K562 (cell line): ENCODE results near the gene HNRNPDL. TPM values are rescaled to one million over a fixed set of nuclear protein-coding genes. Genes with fewer than 3 reads are reported as not detected.

Experiments used
- AFF1 ChIP-seq, 2 experiments: fragments of 450-650 bp; IDR thresholded peaks; 2 replicates each; pipeline ENCODE4 v1.6.1; 2018; ENCODE audit warnings: mild to moderate bottlenecking in 2 of 2, low read depth in 1 of 2; ENCODE audit not compliant: partially characterized antibody in 2 of 2
- BRF2 ChIP-seq: IDR thresholded peaks from 3 replicates; pipeline ENCODE4 v1.6.1; 2011; ENCODE audit warnings: borderline replicate concordance, mild to moderate bottlenecking; ENCODE audit not compliant: insufficient read length, insufficient read depth
- CAMTA2 ChIP-seq: fragments of 250-450 bp; sonication (Bioruptor Pico); conservative IDR thresholded peaks from 2 replicates; pipeline ENCODE4 v1.5.1; 2022
- DNMT1 ChIP-seq: fragments of 450-650 bp; IDR thresholded peaks from 2 replicates; pipeline ENCODE4 v1.6.1; 2016; ENCODE audit warnings: antibody characterized with exemption, mild to moderate bottlenecking
- ESRRB ChIP-seq: fragments of 250-450 bp; sonication (Bioruptor Pico); IDR thresholded peaks from 2 replicates; pipeline ENCODE4 v1.5.0; 2020; ENCODE audit warnings: mild to moderate bottlenecking, moderate library complexity, borderline replicate concordance
- EZH2 ChIP-seq: IDR thresholded peaks from 2 replicates; pipeline ENCODE4 v1.6.1; 2012; ENCODE audit warnings: low read depth, mild to moderate bottlenecking, inconsistent platforms, low read length, borderline replicate concordance
- HSF4 ChIP-seq: fragments of 250-450 bp; sonication (Bioruptor Pico); IDR thresholded peaks from 2 replicates; pipeline ENCODE4 v2.1.2; 2022; ENCODE audit warnings: mild to moderate bottlenecking, moderate library complexity, borderline replicate concordance
- IRF2 ChIP-seq: sonication (generic); formaldehyde crosslinking; IDR thresholded peaks from 2 replicates; pipeline ENCODE4 v1.8.1; 2022; ENCODE audit warnings: mild to moderate bottlenecking, missing genetic modification reagents
- KLF10 ChIP-seq: fragments of 250-450 bp; sonication (Bioruptor Pico); IDR thresholded peaks from 2 replicates; pipeline ENCODE4 v1.6.1; 2021; ENCODE audit warnings: matching md5 sums
- NBN ChIP-seq: fragments of 450-650 bp; IDR thresholded peaks from 2 replicates; pipeline ENCODE4 v1.6.1; 2016; ENCODE audit warnings: low read depth, mild to moderate bottlenecking
- POLR2AphosphoS5 ChIP-seq: IDR thresholded peaks from 2 replicates; pipeline ENCODE4 v1.6.1; 2011; ENCODE audit warnings: mild to moderate bottlenecking, low read depth, low read length, moderate library complexity; ENCODE audit not compliant: control insufficient read depth, insufficient read depth
- PURB ChIP-seq: sonication (generic); formaldehyde crosslinking; IDR thresholded peaks from 2 replicates; pipeline ENCODE4 v1.9.0; 2021; ENCODE audit warnings: low read depth, mild to moderate bottlenecking, missing genetic modification reagents
- RBM17 ChIP-seq: fragments of 200-400 bp; formaldehyde crosslinking; IDR thresholded peaks from 2 replicates; pipeline ENCODE4 v1.6.1; 2017; ENCODE audit warnings: low read depth, mild to moderate bottlenecking, low read length, borderline replicate concordance
- TEAD4 ChIP-seq, 2 experiments: sonication (generic) in 1 of 2; formaldehyde crosslinking in 1 of 2; IDR thresholded peaks; 2 replicates each; pipeline versions ENCODE4 v1.6.1 to v1.8.0; 2012 to 2022; ENCODE audit warnings: borderline replicate concordance in 1 of 2, inconsistent platforms in 1 of 2, low read length in 1 of 2, mild to moderate bottlenecking in 1 of 2, missing genetic modification reagents in 1 of 2
- VEZF1 ChIP-seq: fragments of 200-800 bp; sonication (Bioruptor generic); IDR thresholded peaks from 2 replicates; pipeline ENCODE4 v1.6.1; 2017; ENCODE audit warnings: missing genetic modification characterization, missing compliant biosample characterization
- XRCC4 ChIP-seq: IDR thresholded peaks from one replicate; pipeline ENCODE4 v1.6.1; 2011; ENCODE audit not compliant: insufficient read depth, insufficient read length; ENCODE audit errors: extremely low read depth
- ZFPM2 ChIP-seq: fragments of 250-450 bp; sonication (Bioruptor Pico); IDR thresholded peaks from 2 replicates; pipeline ENCODE4 v1.5.1; 2022; ENCODE audit warnings: mild to moderate bottlenecking
- ZNF184 ChIP-seq: sonication (generic); formaldehyde crosslinking; IDR thresholded peaks from 2 replicates; pipeline ENCODE4 v1.5.0; 2020; ENCODE audit warnings: missing genetic modification reagents
- ZNF212 ChIP-seq: fragments of 450-650 bp; formaldehyde crosslinking; IDR thresholded peaks from 2 replicates; pipeline ENCODE4 v1.4.0; 2020; ENCODE audit warnings: mild to moderate bottlenecking
- ZNF277 ChIP-seq: fragments of 250-450 bp; sonication (Bioruptor Pico); IDR thresholded peaks from 2 replicates; pipeline ENCODE4 v1.8.0; 2022; ENCODE audit warnings: inconsistent platforms, mild to moderate bottlenecking, moderate library complexity, borderline replicate concordance
- polyA plus RNA-seq, 8 experiments: library from polyadenylated mRNA; depleted of rRNA in 4 of 8; stranded (reverse) in 5 of 8; unstranded in 3 of 8; fragments of >200 nt; fragmentation: Nextera tagmentation in 2 of 8; fragmentation: Illumina TruSeq in 1 of 8; extraction: Ambion mirVana in 2 of 8; extraction: Trizol in 1 of 8; gene quantifications; 2 replicates each; pipeline versions ENCODE4 v1.2.1 to v1.2.3, GENCODE V29; 2011 to 2014; ENCODE audit warnings: inconsistent platforms in 1 of 8, missing spikeins in 1 of 8
- total RNA-seq, 7 experiments: library from RNA; depleted of rRNA in 6 of 7; stranded (reverse); fragments of >200 nt in 6 of 7; fragmentation: Illumina TruSeq in 2 of 7; extraction: Trizol in 2 of 7; gene quantifications; 2 replicates each; pipeline versions ENCODE4 v1.2.1 to v1.2.3, GENCODE V29; 2011 to 2021; ENCODE audit warnings: low replicate concordance in 1 of 7

The HNRNPDL gene
- total and polyA plus RNA-seq, 9 of the 15 experiments (the other 6 are each of a cell fraction or from before 2014, with no cell fraction given) = 243 to 652 (median 351) TPM

GRCh38 chr4:82430193-82430963 lies at the start of gene HNRNPDL, which contains the start of gene ENOPH1 (continued):
- TF ChIP-seq ZNF277 (CRISPR knock-in tag) (no peak), IRF2 (CRISPR knock-in tag) (no peak), CAMTA2 (CRISPR knock-in tag) (no peak), AFF1 (IDR thresholded peaks at IDR 0.05; ENCODE audit: low read depth in 1 of 2, partially characterized antibody in 2 of 2) (no peak), DNMT1 (no peak), XRCC4 (no peak), POLR2AphosphoS5 (peak; percentile 71), NBN (no peak), ZNF184 (no peak), BRF2 (no peak), EZH2 (no peak), ESRRB (CRISPR knock-in tag) (no peak), TEAD4 (IDR thresholded peaks at IDR 0.05; ENCODE audit: low read length) (no peak), TEAD4 (CRISPR knock-in tag; IDR thresholded peaks at IDR 0.05; ENCODE audit: borderline replicate concordance) (no peak), VEZF1 (CRISPR knock-in tag) (peak; percentile 73; the same call in 1 of the 2 replicates), KLF10 (no peak), RBM17 (no peak), HSF4 (no peak), ZFPM2 (no peak), PURB (CRISPR knock-in tag) (no peak), ZNF212 (CRISPR knock-in tag) (no peak)
